Vagina (tissue), 2 donors: Measurements from ENCODE around the gene MMRN1.

Experiments
- CTCF ChIP-seq, 3 experiments: fragments of 450-650 bp in 2 of 3; fragments of 200-600 bp in 1 of 3; sonication (generic) in 1 of 3; IDR thresholded peaks; one replicate each; pipeline ENCODE4 v1.5.1; 2017 to 2019; ENCODE audit warnings: antibody characterized with exemption in 3 of 3, mild to moderate bottlenecking in 2 of 3, moderate library complexity in 2 of 3
- POLR2A ChIP-seq, 2 donors: fragments of 450-650 bp; IDR thresholded peaks; one replicate each; pipeline ENCODE4 v1.6.1; 2017; ENCODE audit warnings: antibody characterized with exemption in 2 of 2, mild to moderate bottlenecking in 2 of 2, moderate library complexity in 2 of 2
- POLR2AphosphoS5 ChIP-seq, 2 donors: sonication (generic); formaldehyde crosslinking; IDR thresholded peaks; one replicate each; pipeline ENCODE4 v1.9.0; 2017; ENCODE audit warnings: antibody characterized with exemption in 2 of 2, mild to moderate bottlenecking in 2 of 2, low read depth in 1 of 2; ENCODE audit not compliant: insufficient read depth in 1 of 2

DNA sequence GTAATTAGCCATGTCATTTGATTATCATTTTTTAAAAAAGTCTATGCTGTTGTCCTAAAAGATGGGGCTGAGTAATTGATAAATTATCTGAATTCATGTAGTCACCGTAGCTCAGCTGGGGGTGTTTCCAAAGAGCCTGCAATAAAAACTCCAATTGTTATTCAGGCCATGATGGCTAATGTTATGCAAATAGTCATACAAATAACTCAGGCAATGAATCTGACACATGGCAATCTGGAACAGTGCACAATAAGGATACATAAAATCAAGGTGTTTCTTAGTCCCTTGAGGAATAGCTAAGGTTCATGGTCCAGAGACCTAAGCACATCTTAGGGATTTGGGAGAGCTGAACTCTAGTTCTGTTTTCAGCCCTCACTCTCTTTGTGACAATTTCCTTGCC, 15.2 kb downstream of the MMRN1 start:
- TF ChIP-seq CTCF (IDR thresholded peaks at IDR 0.05) (no peak), POLR2A (IDR thresholded peaks at IDR 0.05) (no peak), POLR2AphosphoS5 (IDR thresholded peaks at IDR 0.05; ENCODE audit: insufficient read depth in 1 of 2, low read depth in 1 of 2) (no peak)
